Mononuclear cell (primary cell): Measurements from ENCODE around the gene ZNF497. TPM values are rescaled to one million over a fixed set of nuclear protein-coding genes. Genes with fewer than 3 reads are reported as not detected.
A peak's percentile ranks its signal among the peaks of the same experiment; 100 is the strongest.
"Not testable (repeated sequence)": the region's sequence is repeated elsewhere in the genome, so short reads cannot be mapped to it uniquely, and the experiment has no call there.

Source experiments
- H3K27me3 ChIP-seq: 2 replicates; pipeline ENCODE4 v1.6.0; 2011; ENCODE audit warnings: low read length, control low read depth; ENCODE audit not compliant: insufficient read depth
- H3K4me1 ChIP-seq: 2 replicates; pipeline ENCODE4 v1.5.1; 2011; ENCODE audit warnings: mild to moderate bottlenecking, low read length, control low read depth; ENCODE audit not compliant: insufficient read depth
- H3K4me3 ChIP-seq: 2 replicates; pipeline ENCODE4 v1.5.1; 2011; ENCODE audit warnings: mild to moderate bottlenecking, low read length, moderate library complexity
- H3K9me3 ChIP-seq: 2 replicates; pipeline ENCODE4 v1.5.1; 2011; ENCODE audit warnings: low read depth, mild to moderate bottlenecking, control low read depth, low read length
- total RNA-seq: library from RNA; depleted of rRNA; stranded (reverse); fragments of >200 nt; gene quantifications from one replicate; pipeline ENCODE4 v1.2.3, GENCODE V29; 2012

The ZNF497 gene
- total RNA-seq, 1 donor, result 0.31 TPM

DNA sequence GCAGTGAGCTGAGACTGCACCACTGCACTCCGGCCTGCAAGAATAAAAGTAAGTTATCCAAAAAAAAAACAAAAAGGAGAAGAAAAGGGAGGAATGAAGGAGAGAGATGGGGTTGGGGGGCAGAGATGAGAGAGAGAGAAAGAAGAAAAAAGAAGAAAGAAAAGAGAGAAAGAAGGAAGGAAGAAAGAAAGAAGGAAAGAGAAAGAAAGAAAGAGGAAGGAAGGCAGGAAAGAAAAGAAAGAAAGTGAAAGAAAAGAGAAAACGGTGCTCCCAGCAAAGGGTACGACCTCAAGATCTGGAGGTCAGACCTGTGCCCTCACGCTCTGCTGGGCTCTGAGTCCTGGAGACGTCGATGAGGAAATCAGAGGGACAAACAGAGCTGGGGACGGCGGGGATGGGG lies 13.0 kb downstream of the ZNF497 start:
- no peaks in the 10 kb centered on the region for H3K27me3 ChIP-seq
- peaks cover 27% of the 10 kb centered on the region for H3K4me1 ChIP-seq
- H3K4me3 ChIP-seq, result no peak overlapping the region
- H3K9me3 ChIP-seq, result no peaks in the 10 kb centered on the region

DNA sequence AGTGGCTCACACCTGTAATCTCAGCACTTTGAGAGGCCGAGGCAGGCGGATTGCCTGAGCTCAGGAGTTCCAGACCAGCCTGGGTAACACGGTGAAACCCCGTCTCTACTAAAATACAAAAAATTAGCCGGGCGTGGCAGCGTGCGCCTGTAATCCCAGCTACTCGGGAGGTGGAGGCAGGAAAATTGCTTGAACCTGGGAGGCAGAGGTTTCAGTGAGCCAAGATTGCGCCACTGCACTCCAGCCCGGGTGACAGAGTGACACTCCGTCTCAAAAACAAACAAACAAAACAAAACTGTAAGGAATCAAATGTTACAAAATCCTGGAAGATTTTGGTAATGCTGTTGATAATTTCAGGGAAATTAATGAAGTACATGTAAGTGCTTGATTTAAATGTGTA lies 14.5 kb downstream of the ZNF497 start:
- peak overlapping the region; percentile 50 for H3K4me3 ChIP-seq
- peaks cover 27% of the 10 kb centered on the region for H3K4me1 ChIP-seq
- not testable (repeated sequence) for H3K9me3 ChIP-seq, H3K27me3 ChIP-seq

GRCh38 chr19:58346961-58347929 lies 15.3 kb downstream of the ZNF497 start:
- Histone ChIP-seq H3K27me3 (no peaks in the 10 kb centered on the region), H3K9me3 (no peaks in the 10 kb centered on the region), H3K4me3 (peak overlapping the region; percentile 50), H3K4me1 (peaks cover 27% of the 10 kb centered on the region)

DNA sequence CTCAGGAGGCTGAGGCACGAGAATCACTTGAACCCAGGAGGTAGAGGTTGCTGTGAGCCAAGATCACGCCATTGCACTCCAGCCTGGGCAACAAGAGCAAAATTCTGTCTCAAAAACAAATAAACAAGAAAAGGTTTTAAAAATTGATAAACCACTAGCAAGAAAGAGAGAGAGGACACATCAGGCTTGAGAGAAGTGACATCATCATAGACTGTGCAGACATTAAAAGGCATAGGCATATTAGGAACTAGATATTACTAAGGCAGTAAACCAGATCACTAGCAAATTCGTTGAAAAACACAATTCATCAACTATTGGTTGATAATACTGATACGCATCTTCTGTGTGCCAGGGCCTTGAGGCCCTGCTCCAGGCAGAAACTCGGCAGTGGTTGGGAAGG lies 17.0 kb downstream of the ZNF497 start:
- H3K27me3 ChIP-seq, result no peaks in the 10 kb centered on the region
- no peak overlapping the region for H3K4me3 ChIP-seq
- H3K9me3 ChIP-seq, result no peaks in the 10 kb centered on the region
- peaks cover 27% of the 10 kb centered on the region for H3K4me1 ChIP-seq

GRCh38 chr19:58338825-58339558 lies 23.6 kb downstream of the ZNF497 start:
- H3K27me3 ChIP-seq, result no peaks in the 10 kb centered on the region
- H3K4me3 ChIP-seq, result no peak overlapping the region
- no peaks in the 10 kb centered on the region for H3K4me1 ChIP-seq
- H3K9me3 ChIP-seq, result no peaks in the 10 kb centered on the region

DNA sequence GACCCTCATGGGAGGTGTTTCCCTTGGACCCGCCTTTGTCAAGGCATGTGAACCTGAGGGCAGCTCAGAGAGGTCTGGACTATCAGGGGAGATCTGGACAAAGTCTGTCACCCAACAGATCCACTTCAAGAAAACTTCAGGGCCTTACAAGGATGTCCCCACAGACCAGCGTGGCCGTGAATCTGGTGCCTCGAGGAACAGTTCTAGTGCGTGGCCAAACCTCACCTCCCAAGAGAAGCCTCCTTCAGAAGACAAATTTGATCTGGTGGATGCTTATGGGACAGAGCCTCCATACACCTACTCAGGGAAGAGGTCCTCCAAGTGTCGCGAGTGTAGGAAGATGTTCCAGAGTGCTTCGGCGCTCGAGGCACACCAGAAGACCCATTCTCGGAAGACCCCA lies 24.2 kb downstream of the ZNF497 start:
- Histone ChIP-seq H3K9me3 (no peaks in the 10 kb centered on the region), H3K27me3 (no peaks in the 10 kb centered on the region), H3K4me3 (no peak overlapping the region), H3K4me1 (no peaks in the 10 kb centered on the region)

DNA sequence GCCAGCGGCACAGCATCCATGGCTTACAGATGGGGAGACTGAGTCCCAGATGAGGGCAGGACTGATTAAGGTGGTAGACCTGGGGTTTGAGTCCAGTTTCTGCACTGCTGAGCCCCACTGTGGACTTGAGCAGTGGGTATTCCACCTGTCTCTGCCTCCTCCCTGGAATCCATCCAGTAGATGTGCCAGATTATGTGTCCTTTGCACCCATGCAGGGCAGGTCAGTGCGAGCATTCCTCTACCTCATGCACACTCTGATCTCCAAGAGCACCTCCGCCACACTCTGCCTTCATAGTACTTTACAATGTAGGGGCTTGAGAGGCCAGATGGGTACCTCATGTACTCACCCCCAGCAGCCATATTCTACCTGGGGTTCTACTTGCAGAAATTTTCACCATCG lies 25.7 kb downstream of the ZNF497 start:
- no peaks in the 10 kb centered on the region for H3K27me3 ChIP-seq
- H3K9me3 ChIP-seq, result no peaks in the 10 kb centered on the region
- no peaks in the 10 kb centered on the region for H3K4me1 ChIP-seq
- H3K4me3 ChIP-seq, result no peak overlapping the region

- Histone ChIP-seq H3K9me3 (no peaks in the 10 kb centered on the region), H3K4me1 (no peaks in the 10 kb centered on the region), H3K4me3 (no peak overlapping the region), H3K27me3 (no peaks in the 10 kb centered on the region)
Measured at GRCh38 chr19:58336216-58336615, 26.3 kb downstream of the ZNF497 start.

- Histone ChIP-seq H3K9me3 (no peaks in the 10 kb centered on the region), H3K27me3 (no peaks in the 10 kb centered on the region), H3K4me1 (no peaks in the 10 kb centered on the region), H3K4me3 (no peak overlapping the region)
Measured at GRCh38 chr19:58335630-58336029, 26.9 kb downstream of the ZNF497 start.

DNA sequence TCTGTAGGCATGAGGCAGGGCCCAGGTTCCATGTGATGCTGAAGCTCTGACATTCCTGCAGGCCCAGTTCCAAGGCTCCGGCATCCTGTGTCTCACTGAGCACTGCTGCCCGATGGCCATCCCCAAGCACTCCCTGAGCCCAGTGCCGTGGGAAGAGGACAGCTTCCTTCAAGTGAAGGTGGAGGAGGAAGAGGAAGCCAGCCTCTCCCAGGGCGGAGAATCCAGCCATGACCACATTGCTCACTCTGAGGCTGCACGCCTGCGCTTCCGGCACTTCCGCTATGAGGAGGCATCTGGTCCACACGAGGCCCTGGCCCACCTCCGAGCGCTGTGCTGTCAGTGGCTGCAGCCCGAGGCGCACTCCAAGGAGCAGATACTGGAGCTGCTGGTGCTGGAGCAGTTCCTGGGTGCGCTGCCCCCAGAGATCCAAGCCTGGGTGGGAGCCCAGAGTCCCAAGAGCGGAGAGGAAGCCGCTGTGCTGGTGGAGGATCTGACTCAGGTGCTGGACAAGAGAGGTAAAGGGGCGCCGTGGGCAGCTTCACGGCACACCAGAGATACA lies 27.8 kb downstream of the ZNF497 start:
- H3K4me3 ChIP-seq, result no peak overlapping the region
- H3K27me3 ChIP-seq, result no peaks in the 10 kb centered on the region
- H3K9me3 ChIP-seq, result no peaks in the 10 kb centered on the region
- H3K4me1 ChIP-seq, result no peaks in the 10 kb centered on the region

DNA sequence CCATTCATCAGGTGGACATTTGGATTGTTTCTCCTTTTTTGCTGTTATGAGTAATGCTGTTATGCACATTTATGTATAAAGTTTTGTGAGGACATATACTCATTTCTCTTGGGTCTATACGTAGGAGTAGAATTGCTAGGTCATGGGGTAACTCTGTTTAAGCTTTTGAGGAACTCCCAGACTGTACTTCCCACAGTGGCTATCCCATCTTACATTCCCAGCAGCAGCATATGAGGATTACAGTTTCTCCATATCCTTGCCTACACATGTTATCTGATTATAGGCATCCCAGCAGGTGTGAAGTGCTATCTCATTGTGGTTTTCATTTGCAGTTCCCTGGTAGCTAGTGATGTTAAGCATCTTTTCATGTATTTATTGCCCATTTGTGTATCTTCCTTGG lies 29.9 kb downstream of the ZNF497 start:
- H3K4me3 ChIP-seq, result no peak overlapping the region
- H3K27me3 ChIP-seq, result no peaks in the 10 kb centered on the region
- H3K9me3 ChIP-seq, result no peaks in the 10 kb centered on the region
- H3K4me1 ChIP-seq, result peaks cover 11% of the 10 kb centered on the region

- no peaks in the 10 kb centered on the region for H3K9me3 ChIP-seq
- peaks cover 30% of the 10 kb centered on the region for H3K4me1 ChIP-seq
- H3K27me3 ChIP-seq, result no peaks in the 10 kb centered on the region
- no peak overlapping the region for H3K4me3 ChIP-seq
Measured at GRCh38 chr19:58330458-58330857, 32.1 kb downstream of the ZNF497 start.

DNA sequence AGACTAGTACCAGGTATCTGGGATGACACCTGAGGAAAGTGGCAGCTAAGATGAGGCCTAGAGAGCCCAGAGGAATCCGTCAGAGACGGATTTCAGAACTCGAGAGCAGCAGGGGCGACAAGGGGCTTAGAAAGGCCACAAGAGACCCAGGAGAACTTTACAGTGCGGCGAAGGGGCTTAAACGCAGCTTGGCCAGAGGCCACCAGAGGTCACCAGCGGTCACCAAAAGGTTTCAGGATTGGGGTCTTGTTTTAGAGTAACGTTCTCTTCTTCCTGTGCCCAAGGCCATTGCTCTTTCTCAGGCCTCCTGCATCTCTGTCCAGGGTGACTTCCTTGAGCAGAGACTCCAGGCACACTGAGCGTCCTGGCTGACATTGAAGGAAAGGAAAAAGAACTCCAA lies 33.6 kb downstream of the ZNF497 start:
- Histone ChIP-seq H3K27me3 (no peaks in the 10 kb centered on the region), H3K4me1 (peaks cover 31% of the 10 kb centered on the region), H3K9me3 (no peaks in the 10 kb centered on the region), H3K4me3 (no peak overlapping the region)

DNA sequence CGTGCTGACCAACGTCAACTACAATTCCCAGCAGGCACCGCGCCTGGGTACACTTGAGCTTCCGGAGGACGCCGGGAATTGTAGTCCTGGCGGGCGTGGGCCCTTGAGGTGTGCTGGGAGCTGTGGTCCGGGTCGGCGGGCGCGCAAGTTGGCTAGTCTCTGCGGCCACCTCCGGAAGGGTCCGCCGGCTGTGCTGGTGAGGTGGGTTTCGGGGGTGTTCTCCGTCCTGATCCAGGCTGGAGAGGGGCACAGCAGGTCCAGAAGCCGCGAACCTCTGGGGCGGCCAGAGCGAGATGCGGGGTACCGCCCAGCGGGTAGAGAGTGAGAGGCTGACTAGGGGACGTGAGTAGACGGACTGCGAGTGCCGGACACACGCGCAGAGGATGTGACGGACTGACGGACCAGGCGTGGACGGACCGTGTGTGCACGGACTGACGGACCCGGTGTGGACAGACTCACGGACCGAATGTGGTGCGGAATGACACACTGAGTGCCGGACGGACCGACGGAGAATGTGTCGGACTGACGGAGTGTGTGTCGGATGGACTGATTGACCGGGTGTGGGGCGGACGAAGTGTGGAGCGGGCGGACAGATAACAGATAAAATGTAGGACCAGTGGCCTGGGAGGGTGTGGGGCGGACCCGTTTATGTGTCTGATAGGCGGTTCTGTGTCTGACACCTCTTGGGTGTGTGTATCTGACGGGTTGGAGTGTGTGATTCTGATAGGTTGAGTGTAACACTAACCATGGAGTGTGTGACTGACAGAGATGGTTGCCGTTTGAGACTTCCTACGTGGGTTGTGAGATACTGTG lies 35.4 kb downstream of the ZNF497 start, which contains the start of gene ZSCAN22:
Gene ZSCAN22, plus strand, starts transcription at position 81 of the 813 bp plus-strand sequence. CDS start 7,809 bp downstream, outside the sequence.
- H3K27me3 ChIP-seq, result no peaks in the 10 kb centered on the region
- peaks cover 31% of the 10 kb centered on the region for H3K4me1 ChIP-seq
- H3K9me3 ChIP-seq, result no peaks in the 10 kb centered on the region
- peak within 1 kb of the TSS; percentile 65 for H3K4me3 ChIP-seq
